ENCODE data around the gene BAK1.

DNA sequence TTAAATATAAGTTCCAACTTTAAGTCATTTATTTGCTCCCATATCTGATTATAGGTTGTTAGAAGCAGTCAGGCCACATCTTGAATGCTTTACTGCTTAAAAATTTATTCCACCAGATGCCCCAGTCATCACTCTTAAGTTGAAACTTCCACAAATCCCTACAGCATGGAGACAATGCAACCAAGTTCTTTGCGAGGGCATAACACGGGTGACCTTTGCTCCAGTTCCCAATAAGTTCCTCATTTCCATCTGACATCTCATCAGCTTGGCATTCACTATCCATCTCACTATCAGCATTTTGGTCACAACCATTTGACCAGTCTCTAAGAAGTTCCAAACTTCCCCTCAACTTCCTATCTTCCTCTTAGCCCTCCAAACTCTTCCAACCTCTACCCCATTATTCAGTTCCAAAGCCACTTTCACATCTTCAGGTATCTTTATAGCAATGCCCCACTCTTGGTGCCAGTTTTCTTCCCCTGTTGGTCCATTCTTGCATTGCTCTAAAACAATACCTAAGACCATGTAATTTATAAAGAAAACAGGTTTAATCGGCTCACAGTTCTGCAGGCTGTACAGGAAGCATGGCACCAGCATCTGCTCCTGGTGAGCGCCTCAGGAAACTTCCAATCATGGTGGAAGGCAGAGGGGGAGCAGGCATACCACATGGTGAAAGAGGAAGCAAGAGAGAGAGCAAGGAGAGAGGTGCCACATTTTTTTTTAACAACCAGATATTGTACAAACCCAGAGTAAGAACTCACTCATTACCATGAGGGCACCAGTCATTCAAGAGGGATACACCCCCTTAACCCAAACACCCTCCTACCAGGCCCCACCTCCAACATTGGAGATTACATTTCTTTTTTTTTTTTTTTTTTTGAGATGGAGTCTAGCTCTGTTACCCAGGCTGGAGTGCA is 25.1 kb upstream of the BAK1 start:
- TF ChIP-seq, protein P1, sequence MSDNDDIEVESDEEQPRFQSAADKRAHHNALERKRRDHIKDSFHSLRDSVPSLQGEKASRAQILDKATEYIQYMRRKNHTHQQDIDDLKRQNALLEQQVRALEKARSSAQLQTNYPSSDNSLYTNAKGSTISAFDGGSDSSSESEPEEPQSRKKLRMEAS (IDR thresholded peaks at IDR 0.05): no peak
- TF ChIP-seq EZH2 (IDR thresholded peaks at IDR 0.05) (no peak), CEBPB (IDR thresholded peaks at IDR 0.05; ENCODE audit: low read depth) (no peak), JUND (IDR thresholded peaks at IDR 0.05) (no peak), POLR2AphosphoS5 (IDR thresholded peaks at IDR 0.05; ENCODE audit: low read depth, low read length) (no peak), YY1 (IDR thresholded peaks at IDR 0.05; ENCODE audit: extremely low read depth, insufficient replicate concordance, low read depth, low read length) (no peak), POLR2A (IDR thresholded peaks at IDR 0.05; ENCODE audit: borderline replicate concordance, extremely low read depth, insufficient read depth, insufficient read length) (no peak), ZNF274 (IDR thresholded peaks at IDR 0.05; ENCODE audit: low read depth, low read length) (no peak), SP1 (IDR thresholded peaks at IDR 0.05; ENCODE audit: low read depth) (no peak), RAD21 (IDR thresholded peaks at IDR 0.05; ENCODE audit: low read depth) (no peak), EGR1 (IDR thresholded peaks at IDR 0.05; ENCODE audit: low read depth) (no peak)
- TF ChIP-seq, protein P2, sequence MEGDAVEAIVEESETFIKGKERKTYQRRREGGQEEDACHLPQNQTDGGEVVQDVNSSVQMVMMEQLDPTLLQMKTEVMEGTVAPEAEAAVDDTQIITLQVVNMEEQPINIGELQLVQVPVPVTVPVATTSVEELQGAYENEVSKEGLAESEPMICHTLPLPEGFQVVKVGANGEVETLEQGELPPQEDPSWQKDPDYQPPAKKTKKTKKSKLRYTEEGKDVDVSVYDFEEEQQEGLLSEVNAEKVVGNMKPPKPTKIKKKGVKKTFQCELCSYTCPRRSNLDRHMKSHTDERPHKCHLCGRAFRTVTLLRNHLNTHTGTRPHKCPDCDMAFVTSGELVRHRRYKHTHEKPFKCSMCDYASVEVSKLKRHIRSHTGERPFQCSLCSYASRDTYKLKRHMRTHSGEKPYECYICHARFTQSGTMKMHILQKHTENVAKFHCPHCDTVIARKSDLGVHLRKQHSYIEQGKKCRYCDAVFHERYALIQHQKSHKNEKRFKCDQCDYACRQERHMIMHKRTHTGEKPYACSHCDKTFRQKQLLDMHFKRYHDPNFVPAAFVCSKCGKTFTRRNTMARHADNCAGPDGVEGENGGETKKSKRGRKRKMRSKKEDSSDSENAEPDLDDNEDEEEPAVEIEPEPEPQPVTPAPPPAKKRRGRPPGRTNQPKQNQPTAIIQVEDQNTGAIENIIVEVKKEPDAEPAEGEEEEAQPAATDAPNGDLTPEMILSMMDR (IDR thresholded peaks at IDR 0.05 in 2 of 3, conservative IDR thresholded peaks at IDR 0.05 in 1 of 3; ENCODE audit: borderline replicate concordance in 1 of 3, insufficient read depth in 1 of 3, low read depth in 2 of 3, low read length in 2 of 3): no peak
- TF ChIP-seq, protein P3, sequence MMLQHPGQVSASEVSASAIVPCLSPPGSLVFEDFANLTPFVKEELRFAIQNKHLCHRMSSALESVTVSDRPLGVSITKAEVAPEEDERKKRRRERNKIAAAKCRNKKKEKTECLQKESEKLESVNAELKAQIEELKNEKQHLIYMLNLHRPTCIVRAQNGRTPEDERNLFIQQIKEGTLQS (IDR thresholded peaks at IDR 0.05): no peak
- TF ChIP-seq, protein P4, sequence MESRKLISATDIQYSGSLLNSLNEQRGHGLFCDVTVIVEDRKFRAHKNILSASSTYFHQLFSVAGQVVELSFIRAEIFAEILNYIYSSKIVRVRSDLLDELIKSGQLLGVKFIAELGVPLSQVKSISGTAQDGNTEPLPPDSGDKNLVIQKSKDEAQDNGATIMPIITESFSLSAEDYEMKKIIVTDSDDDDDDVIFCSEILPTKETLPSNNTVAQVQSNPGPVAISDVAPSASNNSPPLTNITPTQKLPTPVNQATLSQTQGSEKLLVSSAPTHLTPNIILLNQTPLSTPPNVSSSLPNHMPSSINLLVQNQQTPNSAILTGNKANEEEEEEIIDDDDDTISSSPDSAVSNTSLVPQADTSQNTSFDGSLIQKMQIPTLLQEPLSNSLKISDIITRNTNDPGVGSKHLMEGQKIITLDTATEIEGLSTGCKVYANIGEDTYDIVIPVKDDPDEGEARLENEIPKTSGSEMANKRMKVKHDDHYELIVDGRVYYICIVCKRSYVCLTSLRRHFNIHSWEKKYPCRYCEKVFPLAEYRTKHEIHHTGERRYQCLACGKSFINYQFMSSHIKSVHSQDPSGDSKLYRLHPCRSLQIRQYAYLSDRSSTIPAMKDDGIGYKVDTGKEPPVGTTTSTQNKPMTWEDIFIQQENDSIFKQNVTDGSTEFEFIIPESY (IDR thresholded peaks at IDR 0.05; ENCODE audit: extremely low read depth, insufficient replicate concordance, low read length): no peak

All from HCT116 (cell line).